A549 (cell line): ENCODE data around the gene ZNF23.

Experiments used
- CTCF ChIP-seq: fragments of >200 bp; sonication (Bioruptor Twin); formaldehyde crosslinking; IDR thresholded peaks from 3 replicates; pipeline ENCODE4 v1.5.1; 2016
- MAZ ChIP-seq: fragments of 150-350 bp; IDR thresholded peaks from 2 replicates; pipeline ENCODE4 v1.6.1; 2014; ENCODE audit warnings: antibody characterized with exemption, low read depth, low read length, borderline replicate concordance

- no peak for TF ChIP-seq CTCF
- TF ChIP-seq MAZ: no peak
Observed at GRCh38 chr16:71430744-71431143, 31.3 kb downstream of the ZNF23 start.
